Activated naive CD4-positive, alpha-beta T cell (primary cell): Measurements from ENCODE around the gene HSD17B2.

Experiments
- DNase-seq, 4 experiments: peaks; one replicate each; lab custom pipeline; 2025; lab: John Stamatoyannopoulos, UW

HSD17B2 gene

GRCh38 chr16:82019535-82019934 lies 15.5 kb upstream of the HSD17B2 start:
- no peak for DNase-seq

- no peak for DNase-seq
Observed at GRCh38 chr16:82020051-82020450, 15.0 kb upstream of the HSD17B2 start.

- no peak for DNase-seq
Observed at GRCh38 chr16:82023206-82023605, 11.8 kb upstream of the HSD17B2 start.

- no peak for DNase-seq
Observed at GRCh38 chr16:82024316-82024715, 10.7 kb upstream of the HSD17B2 start.

- DNase-seq, result no peak
Observed at GRCh38 chr16:82024883-82025282, 10.2 kb upstream of the HSD17B2 start.

- no peak for DNase-seq
Observed at GRCh38 chr16:82027629-82028064, 7.4 kb upstream of the HSD17B2 start.

- no peak for DNase-seq
Observed at GRCh38 chr16:82031116-82032084, 3.7 kb upstream of the HSD17B2 start.

- no peak for DNase-seq
Observed at GRCh38 chr16:82033006-82033405, 2.0 kb upstream of the HSD17B2 start.

- no peak for DNase-seq
Observed at GRCh38 chr16:82033683-82034300, 1.3 kb upstream of the HSD17B2 start.

- no peak for DNase-seq
Observed at GRCh38 chr16:82037251-82037650, 2.2 kb downstream of the HSD17B2 start.

GRCh38 chr16:82037666-82038065 lies 2.6 kb downstream of the HSD17B2 start:
- no peak for DNase-seq

- no peak for DNase-seq
Observed at GRCh38 chr16:82040296-82040695, 5.2 kb downstream of the HSD17B2 start.

GRCh38 chr16:82041542-82041941 lies 6.5 kb downstream of the HSD17B2 start:
- no peak for DNase-seq

GRCh38 chr16:82042144-82042543 lies 7.1 kb downstream of the HSD17B2 start:
- DNase-seq, result no peak

- no peak for DNase-seq
Observed at GRCh38 chr16:82042846-82043245, 7.8 kb downstream of the HSD17B2 start.

GRCh38 chr16:82043680-82044584 lies 8.9 kb downstream of the HSD17B2 start:
- DNase-seq, result no peak

GRCh38 chr16:82044585-82044911 lies 9.5 kb downstream of the HSD17B2 start:
- no peak for DNase-seq

- no peak for DNase-seq
Observed at GRCh38 chr16:82045465-82045864, 10.4 kb downstream of the HSD17B2 start.

GRCh38 chr16:82046541-82046940 lies 11.5 kb downstream of the HSD17B2 start:
- DNase-seq, result no peak

GRCh38 chr16:82046941-82047340 lies 11.9 kb downstream of the HSD17B2 start:
- no peak for DNase-seq

- no peak for DNase-seq
Observed at GRCh38 chr16:82047374-82047773, 12.3 kb downstream of the HSD17B2 start.

GRCh38 chr16:82047787-82048186 lies 12.7 kb downstream of the HSD17B2 start:
- no peak for DNase-seq
